Stomach (tissue), 9 donors: Measurements from ENCODE around the gene DISC1. TPM values are rescaled to one million over a fixed set of nuclear protein-coding genes. Genes with fewer than 3 reads are reported as not detected.

Experiments used
- DNase-seq, 2 donors: peaks; one replicate each; pipeline versions ENCODE4 v3.0.0 to v3.0.0-alpha.2; 2013 to 2019
- H3K27ac ChIP-seq, 5 donors: fragments of 200-600 bp in 4 of 5; sonication (generic) in 4 of 5; one replicate each; pipeline ENCODE4 v1.5.1; 2013 to 2019; ENCODE audit warnings: mild to moderate bottlenecking in 1 of 5, moderate library complexity in 1 of 5
- H3K27me3 ChIP-seq, 3 donors: fragments of 200-600 bp; sonication (generic); one replicate each; pipeline ENCODE4 v1.5.1; 2017 to 2019; ENCODE audit warnings: mixed run types in 1 of 3
- H3K36me3 ChIP-seq, 4 donors: fragments of 200-600 bp; sonication (generic); 1 replicate in 3 of 4; 2 replicates in 1 of 4; pipeline ENCODE4 v1.5.1; 2016 to 2019
- H3K4me1 ChIP-seq, 4 donors: fragments of 200-600 bp; sonication (generic); one replicate each; pipeline ENCODE4 v1.5.1; 2016 to 2019
- H3K4me3 ChIP-seq, 4 donors: fragments of 200-600 bp; sonication (generic) in 3 of 4; one replicate each; pipeline ENCODE4 v1.5.1; 2016 to 2019; ENCODE audit warnings: mild to moderate bottlenecking in 1 of 4
- H3K9me3 ChIP-seq, 4 donors: fragments of 200-600 bp; sonication (generic); one replicate each; pipeline ENCODE4 v1.5.1; 2016 to 2019
- EP300 ChIP-seq: sonication (generic); formaldehyde crosslinking; IDR thresholded peaks from one replicate; pipeline ENCODE4 v1.6.1; 2017; ENCODE audit warnings: antibody characterized with exemption
- POLR2A ChIP-seq, 4 donors: fragments of 450-650 bp; IDR thresholded peaks; one replicate each; pipeline ENCODE4 v1.6.1; 2016; ENCODE audit warnings: antibody characterized with exemption in 4 of 4, control low read depth in 2 of 4, mild to moderate bottlenecking in 1 of 4, moderate library complexity in 1 of 4
- POLR2AphosphoS5 ChIP-seq, 3 donors: sonication (generic); formaldehyde crosslinking; IDR thresholded peaks; one replicate each; pipeline ENCODE4 v1.6.1; 2016; ENCODE audit warnings: antibody characterized with exemption in 3 of 3
- WGBS, 5 donors: extraction: QIAGEN DNeasy Blood & Tissue Kit in 3 of 5; methylation state at CpG; one replicate each; pipeline versions ENCODE4 v1.1.5 to v1.1.7; 2013 to 2018; 5-methylcytosine and 5-hydroxymethylcytosine counted together
- intact Hi-C: fragments of 100-400 bp; cut with DNase I; formaldehyde crosslinking; loops from one replicate; pipeline ENCODE4 v1.15.1; 2023; ENCODE audit warnings: low total_unique reads
- polyA plus RNA-seq, 3 donors: library from polyadenylated mRNA; stranded (reverse); fragments of 200-250 nt; gene quantifications; one replicate each; pipeline ENCODE4 v1.2.3, GENCODE V29; 2013
- small RNA-seq, 4 donors: library from RNA; depleted of rRNA; stranded (forward); fragments of <200 nt; gene quantifications; one replicate each; pipeline ENCODE3, GENCODE V24; 2016
- total RNA-seq, 5 donors: library from RNA; depleted of rRNA; stranded (reverse); fragments of >200 nt; gene quantifications; one replicate each; pipeline versions ENCODE4 v1.1.0 to v1.2.3, GENCODE V29; 2014 to 2016
- TF ChIP-seq, protein P1 (sequence below), 7 experiments: fragments of 450-650 bp in 4 of 7; fragments of 200-600 bp in 3 of 7; sonication (generic) in 3 of 7; IDR thresholded peaks; one replicate each; pipeline ENCODE4 v1.5.1; 2016 to 2019; ENCODE audit warnings: antibody characterized with exemption in 7 of 7, control low read depth in 2 of 7, mild to moderate bottlenecking in 1 of 7
- donor health status: healthy with polysubstance abuse.
- donor health status: Bipolar disorder and iron deficiency.
- donor health status: healthy.

DISC1 gene
- total and polyA plus RNA-seq, 8 donors, result 0.43 to 29.8 (median 1.6) TPM

- Histone ChIP-seq H3K4me3 (no peak overlapping the region), H3K27ac (no peak overlapping the region), H3K4me1 (no peaks in the 10 kb centered on the region), H3K27me3 (no peaks in the 10 kb centered on the region), H3K36me3 (no peaks in the 10 kb centered on the region), H3K9me3 (peaks cover 0 to 6% (median 0%) of the 10 kb centered on the region in 4 donors)
- DNase-seq, result peak in 1 of 2 donors; percentile 44
- TF ChIP-seq EP300, result no peak
- no peak for TF ChIP-seq POLR2A (IDR thresholded peaks at IDR 0.05)
- no peak for TF ChIP-seq POLR2AphosphoS5 (IDR thresholded peaks at IDR 0.05)
- TF ChIP-seq, protein P1, sequence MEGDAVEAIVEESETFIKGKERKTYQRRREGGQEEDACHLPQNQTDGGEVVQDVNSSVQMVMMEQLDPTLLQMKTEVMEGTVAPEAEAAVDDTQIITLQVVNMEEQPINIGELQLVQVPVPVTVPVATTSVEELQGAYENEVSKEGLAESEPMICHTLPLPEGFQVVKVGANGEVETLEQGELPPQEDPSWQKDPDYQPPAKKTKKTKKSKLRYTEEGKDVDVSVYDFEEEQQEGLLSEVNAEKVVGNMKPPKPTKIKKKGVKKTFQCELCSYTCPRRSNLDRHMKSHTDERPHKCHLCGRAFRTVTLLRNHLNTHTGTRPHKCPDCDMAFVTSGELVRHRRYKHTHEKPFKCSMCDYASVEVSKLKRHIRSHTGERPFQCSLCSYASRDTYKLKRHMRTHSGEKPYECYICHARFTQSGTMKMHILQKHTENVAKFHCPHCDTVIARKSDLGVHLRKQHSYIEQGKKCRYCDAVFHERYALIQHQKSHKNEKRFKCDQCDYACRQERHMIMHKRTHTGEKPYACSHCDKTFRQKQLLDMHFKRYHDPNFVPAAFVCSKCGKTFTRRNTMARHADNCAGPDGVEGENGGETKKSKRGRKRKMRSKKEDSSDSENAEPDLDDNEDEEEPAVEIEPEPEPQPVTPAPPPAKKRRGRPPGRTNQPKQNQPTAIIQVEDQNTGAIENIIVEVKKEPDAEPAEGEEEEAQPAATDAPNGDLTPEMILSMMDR (IDR thresholded peaks at IDR 0.05), result no peak
- 28 to 47% (median 30%) methylated on average over 6 of the region's 6 CpGs for WGBS, 5 donors
- intact Hi-C loops, result no loop called here
Measured at GRCh38 chr1:232084584-232085223, 458.1 kb downstream of the DISC1 start.

GRCh38 chr1:232090816-232091215 is 464.2 kb downstream of the DISC1 start:
- intact Hi-C loops, result no loop called here
- Histone ChIP-seq H3K27me3 (no peaks in the 10 kb centered on the region), H3K27ac (no peak overlapping the region), H3K4me3 (no peak overlapping the region), H3K9me3 (no peaks in the 10 kb centered on the region), H3K36me3 (no peaks in the 10 kb centered on the region), H3K4me1 (no peaks in the 10 kb centered on the region)
- WGBS, 5 donors, result 75 to 94% (median 86%) methylated on average over 3 of the region's 3 CpGs
- DNase-seq, result no peak
- TF ChIP-seq POLR2A (IDR thresholded peaks at IDR 0.05) (no peak), POLR2AphosphoS5 (IDR thresholded peaks at IDR 0.05) (no peak), EP300 (no peak)
- TF ChIP-seq, protein P1 (IDR thresholded peaks at IDR 0.05), result no peak

Small RNAs within 50 kb of the gene (small RNA-seq; reads per million reads assigned to genes)
- gene RF02102 (0 reads per million in 4 donors), gene RNU5A-5P (0 to 0.20 (median 0.17) reads per million in 4 donors)

Other genes starting within 250 kb of the DISC1 start
- gene EGLN1, start 204.5 kb upstream of the DISC1 start, total RNA-seq, result 10 to 100 TPM; 10.3 to 43.0 (median 34.8) TPM
- gene EGLN1, start 204.5 kb upstream of the DISC1 start, polyA plus RNA-seq, result 10 to 100 TPM in 2 of 3 donors, 1 to 10 TPM in 1; 7.0 to 13.1 (median 10.4) TPM
- 10 to 100 TPM; 12.7 to 63.4 (median 30.9) TPM for gene TSNAX, start 98.1 kb upstream of the DISC1 start, total RNA-seq
- 10 to 100 TPM; 10.2 to 18.3 (median 16.6) TPM for gene TSNAX, start 98.1 kb upstream of the DISC1 start, polyA plus RNA-seq